HFFc6 (cell line): ENCODE measurements around the gene ACTR5. TPM values are rescaled to one million over a fixed set of nuclear protein-coding genes. Genes with fewer than 3 reads are reported as not detected.

Experiments used
- DNase-seq: peaks from one replicate; pipeline ENCODE4 v3.0.0-alpha.2; 2018
- H3K27ac Mint-ChIP-seq: 2 replicates; pipeline ENCODE4 v1.8.0; 2020; ENCODE audit warnings: mild to moderate bottlenecking, mixed read lengths
- H3K27me3 Mint-ChIP-seq: 2 replicates; pipeline ENCODE4 v1.8.0; 2021; ENCODE audit warnings: mild to moderate bottlenecking, moderate library complexity, mixed read lengths; ENCODE audit not compliant: insufficient read depth
- H3K36me3 Mint-ChIP-seq: 2 replicates; pipeline ENCODE4 v1.8.0; 2021; ENCODE audit warnings: low read depth, mixed read lengths
- H3K4me1 Mint-ChIP-seq: 2 replicates; pipeline ENCODE4 v1.8.0; 2020; ENCODE audit warnings: low read depth, mixed read lengths
- H3K4me3 Mint-ChIP-seq: 2 replicates; pipeline ENCODE4 v1.8.0; 2020; ENCODE audit warnings: mild to moderate bottlenecking, moderate library complexity, mixed read lengths
- H3K9me3 Mint-ChIP-seq: 2 replicates; pipeline ENCODE4 v1.8.0; 2020; ENCODE audit warnings: mild to moderate bottlenecking, mixed read lengths
- CTCF ChIP-seq: fragments of 200-600 bp; sonication (generic); IDR thresholded peaks from 2 replicates; pipeline ENCODE4 v1.5.0; 2021; ENCODE audit warnings: antibody characterized with exemption, mild to moderate bottlenecking
- total RNA-seq, 6 experiments: library from RNA; stranded (reverse); fragmentation: NEBNext Ultra II Directional; extraction: Animal tissue kit (Norgen Biotek cat#: 25700); gene quantifications; 2 replicates in 1 of 6; 3 replicates in 5 of 6; pipeline ENCODE4 v1.2.3, GENCODE V29; 2021

ACTR5 gene
- total RNA-seq, 6 experiments from 2014 or later: 3.2 to 4.3 (median 3.8) TPM

- H3K27me3 Mint-ChIP-seq: no peaks in the 10 kb centered on the region; the same call in 1 of the 2 replicates
- no peak for TF ChIP-seq CTCF
- no peak overlapping the region for H3K4me3 Mint-ChIP-seq
- H3K36me3 Mint-ChIP-seq: peaks cover 22% of the 10 kb centered on the region
- no peak overlapping the region for H3K27ac Mint-ChIP-seq
- H3K4me1 Mint-ChIP-seq: no peaks in the 10 kb centered on the region
- no peak for DNase-seq
- no peaks in the 10 kb centered on the region for H3K9me3 Mint-ChIP-seq
Measured at GRCh38 chr20:38774167-38774566, 25.9 kb downstream of the ACTR5 start.

DNA sequence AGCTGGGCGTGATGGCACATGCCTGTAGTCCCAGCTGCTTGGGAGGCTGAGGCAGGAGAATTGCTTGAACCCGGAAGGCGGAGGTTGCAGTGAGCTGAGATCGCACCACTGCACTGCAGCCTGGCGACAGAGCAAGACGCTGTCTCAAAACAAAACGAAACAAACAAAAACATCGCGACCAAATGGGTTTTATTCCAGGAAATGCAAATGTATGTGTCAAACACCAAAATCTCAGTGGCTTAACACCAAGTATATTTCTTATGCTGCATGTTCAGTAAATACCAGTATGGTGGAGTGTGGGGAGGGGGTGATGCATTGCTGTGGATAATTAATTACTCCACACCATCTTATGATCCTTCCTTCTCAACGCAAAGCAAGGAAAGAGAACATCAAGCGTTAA lies 28.1 kb downstream of the ACTR5 start:
- no peaks in the 10 kb centered on the region for H3K27me3 Mint-ChIP-seq
- H3K4me1 Mint-ChIP-seq: peaks cover 6% of the 10 kb centered on the region
- no peak overlapping the region for H3K27ac Mint-ChIP-seq
- peaks cover 21% of the 10 kb centered on the region for H3K36me3 Mint-ChIP-seq
- H3K9me3 Mint-ChIP-seq: no peaks in the 10 kb centered on the region
- no peak for DNase-seq
- H3K4me3 Mint-ChIP-seq: no peak overlapping the region
- no peak for TF ChIP-seq CTCF

GRCh38 chr20:38779247-38780097 lies 31.2 kb downstream of the ACTR5 start:
- Mint-ChIP-seq H3K4me3 (no peak overlapping the region), H3K4me1 (peaks cover 6% of the 10 kb centered on the region), H3K9me3 (no peaks in the 10 kb centered on the region), H3K27me3 (no peaks in the 10 kb centered on the region), H3K36me3 (peaks cover under 1% of the 10 kb centered on the region; the same call in 1 of the 2 replicates), H3K27ac (no peak overlapping the region)
- DNase-seq: no peak
- no peak for TF ChIP-seq CTCF

GRCh38 chr20:38782275-38782674 lies 34.0 kb downstream of the ACTR5 start:
- Mint-ChIP-seq H3K27me3 (no peaks in the 10 kb centered on the region), H3K4me3 (no peak overlapping the region), H3K36me3 (no peaks in the 10 kb centered on the region), H3K27ac (no peak overlapping the region), H3K4me1 (peaks cover 12% of the 10 kb centered on the region), H3K9me3 (no peaks in the 10 kb centered on the region)
- TF ChIP-seq CTCF: no peak
- no peak for DNase-seq

- Mint-ChIP-seq H3K27me3 (peaks cover 1% of the 10 kb centered on the region; the same call in 1 of the 2 replicates), H3K27ac (no peak overlapping the region), H3K36me3 (no peaks in the 10 kb centered on the region), H3K4me3 (no peak overlapping the region), H3K9me3 (peaks cover 5% of the 10 kb centered on the region; the same call in 1 of the 2 replicates), H3K4me1 (peaks cover 26% of the 10 kb centered on the region)
- TF ChIP-seq CTCF: no peak
- no peak for DNase-seq
Measured at GRCh38 chr20:38787870-38788269, 39.6 kb downstream of the ACTR5 start.
